Stimulated activated CD4-positive, alpha-beta T cell treated with anti-CD3 and anti-CD28 coated beads, Interleukin-4, amount 100 ng/mL, for 1 hour (primary cell): ENCODE results near the gene CALML6.
A peak's percentile ranks its signal among the peaks of the same experiment; 100 is the strongest.

Experiments
- DNase-seq: peaks from one replicate; pipeline ENCODE4 v3.0.0-alpha.2; 2020

The CALML6 gene

DNA sequence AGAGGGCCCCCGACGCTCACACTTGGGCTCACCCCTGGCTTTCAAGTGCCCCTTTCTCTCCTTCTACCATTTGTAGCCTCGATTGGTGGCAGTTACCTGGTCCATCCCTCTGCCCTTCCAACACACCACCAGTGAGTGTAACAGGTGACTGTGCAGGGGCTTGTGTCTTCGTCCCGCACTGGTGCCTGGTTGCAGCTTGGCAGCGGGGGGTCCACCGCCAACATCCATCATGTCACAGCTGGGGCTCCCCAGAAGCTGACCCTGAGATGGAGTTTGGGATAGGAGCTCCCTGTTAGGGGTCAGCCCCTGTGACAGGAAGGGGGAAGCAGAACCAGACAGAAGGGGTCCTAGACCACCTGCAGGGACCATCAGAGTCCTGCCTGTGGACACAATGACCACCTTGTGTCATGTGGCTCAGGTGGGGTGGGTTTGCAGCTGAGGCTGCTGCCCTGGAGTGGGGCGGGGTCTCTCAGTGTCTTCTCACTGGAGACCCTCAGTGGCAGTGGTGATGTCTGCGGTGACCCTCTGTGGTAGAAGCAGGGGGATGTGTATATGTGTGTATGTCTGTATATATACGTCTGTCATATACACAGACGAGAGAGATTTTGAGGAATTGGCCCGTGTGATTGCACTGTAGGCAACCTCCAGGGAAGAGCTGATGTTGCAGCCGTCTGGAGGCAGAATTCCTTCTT, 3.6 kb upstream of the CALML6 start:
- DNase-seq, result no peak

DNA sequence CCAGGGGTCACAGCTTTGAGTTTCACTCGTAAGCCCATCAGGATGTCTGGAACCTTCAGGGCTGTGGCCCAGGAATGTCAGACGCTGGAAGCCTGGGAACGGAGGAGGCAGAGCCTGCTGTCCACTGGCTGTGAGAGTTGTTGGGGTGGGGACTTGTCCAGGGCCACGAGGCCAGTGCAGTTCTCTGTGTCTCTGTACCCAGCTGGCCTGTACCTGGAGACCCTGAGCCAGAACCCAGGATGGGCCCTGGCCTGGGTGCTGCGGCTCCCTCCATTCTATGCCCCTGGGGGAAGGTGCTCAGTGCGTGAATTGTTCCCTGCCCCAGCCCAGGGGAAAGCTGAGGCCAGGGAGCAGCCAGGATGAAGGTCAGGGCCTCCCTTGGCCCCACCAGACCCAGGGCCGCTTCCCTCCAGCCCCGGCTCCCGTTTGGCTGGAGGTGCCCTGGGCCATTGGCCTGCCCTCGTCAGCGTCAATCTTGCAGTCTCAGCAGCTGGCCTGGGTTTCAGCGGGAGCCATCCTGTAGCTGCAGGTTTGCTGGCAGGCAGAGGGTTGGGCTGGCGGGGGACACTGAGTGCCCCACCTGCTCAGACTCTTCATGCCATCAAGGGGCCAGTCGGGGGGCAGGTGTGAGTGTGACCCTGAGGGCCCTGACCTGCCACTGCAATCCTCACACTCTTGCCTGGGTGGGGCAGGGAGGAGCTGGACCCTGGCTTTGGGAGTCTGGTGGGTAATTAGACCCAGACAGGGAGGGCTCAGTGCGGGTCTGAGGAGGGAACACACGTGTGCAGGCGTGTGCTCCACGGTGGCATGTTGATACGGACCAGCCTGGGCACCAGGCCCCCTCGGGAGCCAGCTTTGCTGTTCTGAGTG, 724 bp upstream of the CALML6 start:
- no peak for DNase-seq

DNA sequence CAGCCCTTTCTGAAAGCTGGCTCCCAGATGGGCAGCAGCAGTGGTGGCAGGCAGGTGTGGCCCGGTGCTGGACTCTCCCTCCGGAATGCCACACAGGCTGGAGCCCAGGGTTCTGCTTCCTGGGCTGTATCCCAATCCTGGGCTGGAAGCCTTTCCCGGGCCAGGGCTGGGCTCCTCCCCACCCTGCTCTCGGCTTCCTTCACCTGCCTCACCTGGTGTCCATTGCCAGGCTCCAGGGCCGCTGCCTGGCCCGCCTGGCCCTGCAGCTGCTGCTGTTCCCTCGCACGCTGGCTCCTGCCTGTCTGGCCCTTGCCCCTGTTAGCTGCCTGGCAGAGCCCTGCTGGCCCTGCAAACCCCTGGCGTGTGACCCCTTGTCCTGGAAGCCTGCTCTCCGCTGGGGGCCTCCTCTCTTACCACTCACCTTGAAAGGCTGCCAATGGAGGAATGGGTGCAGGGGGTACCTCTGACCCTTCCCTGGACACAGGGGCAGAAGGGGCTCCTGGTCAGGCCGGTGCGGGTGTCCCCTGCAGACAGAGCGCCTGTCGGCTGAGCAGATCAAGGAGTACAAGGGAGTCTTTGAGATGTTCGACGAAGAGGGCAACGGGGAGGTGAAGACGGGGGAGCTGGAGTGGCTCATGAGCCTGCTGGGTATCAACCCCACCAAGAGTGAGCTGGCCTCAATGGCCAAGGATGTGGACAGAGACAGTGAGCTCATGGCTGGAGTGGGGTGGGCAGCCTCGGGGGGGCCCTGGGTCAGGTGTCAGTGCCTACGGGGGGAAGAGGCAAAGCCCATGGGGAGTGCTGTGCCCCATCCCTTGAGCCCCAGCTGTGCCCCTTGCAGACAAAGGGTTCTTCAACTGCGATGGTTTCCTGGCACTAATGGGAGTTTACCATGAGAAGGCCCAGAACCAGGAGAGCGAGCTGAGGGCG, 1.1 kb downstream of the CALML6 start:
- DNase-seq, result no peak

DNA sequence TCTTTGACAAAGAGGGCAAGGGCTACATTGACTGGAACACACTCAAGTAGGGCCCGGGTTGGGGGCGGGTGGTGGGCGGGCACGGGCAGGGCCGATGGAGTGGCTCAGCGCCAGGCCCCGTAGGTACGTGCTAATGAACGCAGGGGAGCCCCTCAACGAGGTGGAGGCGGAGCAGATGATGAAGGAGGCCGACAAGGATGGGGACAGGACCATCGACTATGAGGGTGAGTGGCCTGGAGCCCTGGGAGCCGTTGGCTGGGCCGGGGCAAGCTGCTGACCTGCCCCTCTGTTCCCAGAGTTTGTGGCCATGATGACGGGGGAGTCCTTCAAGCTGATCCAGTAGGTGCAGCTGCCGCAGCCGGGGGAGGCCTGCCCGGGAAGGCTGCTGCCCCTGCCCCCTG, 1.8 kb downstream of the CALML6 start:
- no peak for DNase-seq

DNA sequence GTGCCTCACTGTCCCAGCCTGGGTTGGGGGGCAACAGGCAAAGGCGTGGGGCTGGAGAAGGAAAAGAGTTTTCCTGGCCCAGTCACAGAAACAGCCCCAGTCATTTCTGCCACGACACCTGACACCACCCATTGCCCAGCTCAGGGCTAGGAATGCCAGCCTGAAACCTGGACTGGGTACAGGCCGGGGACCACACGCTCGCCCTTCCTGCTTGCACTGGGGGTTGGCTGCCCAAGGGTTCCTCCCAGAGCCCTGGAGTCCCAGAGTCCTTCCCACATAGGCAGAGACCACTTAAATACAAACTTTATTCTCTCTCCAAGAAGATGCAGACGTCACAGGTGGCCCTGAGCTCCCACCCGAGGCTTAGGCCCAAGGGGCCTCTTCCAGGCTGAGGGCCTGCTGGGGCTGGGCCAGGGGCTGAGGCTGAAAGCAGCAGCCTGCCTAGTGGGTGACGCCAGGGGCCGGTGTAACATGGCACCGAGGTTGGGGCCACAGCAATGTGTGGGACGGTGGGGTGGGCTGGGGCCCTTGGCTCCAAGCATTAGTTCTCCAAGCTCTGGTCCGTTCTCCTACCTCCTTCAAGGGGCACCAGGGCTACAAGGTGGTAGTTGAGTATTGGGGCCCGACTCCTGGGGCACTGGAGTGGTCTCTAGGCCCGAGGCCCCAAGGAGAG, 2.4 kb downstream of the CALML6 start:
- DNase-seq, result no peak

DNA sequence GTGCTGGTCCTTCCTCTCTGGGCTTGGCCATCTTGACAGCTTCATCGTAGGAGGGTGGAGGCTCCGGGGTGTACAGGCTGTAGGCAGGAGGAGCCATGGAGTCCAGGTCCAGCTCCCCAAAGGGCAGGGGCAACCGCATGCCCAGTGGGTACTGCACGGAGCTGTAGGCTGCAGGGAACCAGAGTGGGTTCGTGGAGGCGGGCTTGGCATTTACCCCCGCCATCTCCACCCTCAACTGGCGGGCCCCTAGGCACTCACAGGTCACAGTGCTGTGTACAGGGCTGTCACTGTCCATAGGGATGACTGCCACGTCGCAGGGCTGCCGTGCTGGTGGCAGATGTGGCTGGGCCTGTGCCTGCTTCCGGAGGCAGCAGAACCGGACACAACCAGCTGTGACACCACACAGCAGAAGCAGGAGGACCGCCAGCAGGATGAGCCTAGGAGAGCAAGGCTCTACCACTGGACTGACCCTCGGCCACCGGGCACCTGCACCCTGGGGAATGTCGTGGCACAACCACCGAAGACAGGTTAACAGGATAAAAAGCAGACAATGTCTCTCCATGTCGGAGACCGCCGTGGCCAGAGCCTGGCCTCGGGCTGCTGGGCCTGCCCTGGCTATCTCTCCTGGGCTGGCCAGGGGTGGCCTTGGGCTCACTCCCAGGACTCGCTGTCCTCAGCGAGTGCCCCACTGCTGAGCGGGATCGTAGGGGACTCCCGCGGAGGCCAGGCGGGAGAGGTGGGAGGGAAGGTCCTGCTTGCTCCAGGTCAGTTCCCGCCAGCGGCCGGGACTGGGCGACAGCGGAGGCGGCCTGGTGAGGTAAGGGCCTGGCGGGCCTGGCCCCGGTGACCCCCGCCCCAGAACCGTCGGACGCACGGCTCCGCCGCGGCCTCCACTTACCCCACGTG, 3.2 kb downstream of the CALML6 start:
- no peak for DNase-seq

DNA sequence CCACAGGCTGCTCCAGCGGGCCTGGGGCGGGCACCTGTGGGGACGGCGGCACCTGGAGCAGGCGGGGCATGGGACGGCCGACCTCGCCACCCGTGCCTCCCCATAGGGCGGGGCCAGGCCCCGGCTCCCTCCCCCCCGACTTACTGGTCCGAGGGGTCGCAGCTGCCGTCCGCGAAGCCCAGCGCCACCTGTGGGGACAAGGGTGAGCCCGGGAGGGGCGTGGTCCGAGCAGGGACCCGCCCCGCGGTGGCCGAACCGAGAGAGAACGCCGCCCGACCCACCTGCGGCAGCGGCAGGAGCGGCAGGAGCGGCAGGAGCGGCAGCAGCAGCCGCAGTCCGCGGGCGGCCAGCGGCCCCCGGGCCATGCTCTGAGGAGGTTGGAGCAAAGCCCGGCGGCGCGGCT, 3.8 kb downstream of the CALML6 start, which contains the start of gene TMEM52:
Gene TMEM52, minus strand, starts transcription at position 379 of the 403 bp plus-strand sequence. Its CDS starts 14 bp downstream, at position 365.
- DNase-seq, result no peak

DNA sequence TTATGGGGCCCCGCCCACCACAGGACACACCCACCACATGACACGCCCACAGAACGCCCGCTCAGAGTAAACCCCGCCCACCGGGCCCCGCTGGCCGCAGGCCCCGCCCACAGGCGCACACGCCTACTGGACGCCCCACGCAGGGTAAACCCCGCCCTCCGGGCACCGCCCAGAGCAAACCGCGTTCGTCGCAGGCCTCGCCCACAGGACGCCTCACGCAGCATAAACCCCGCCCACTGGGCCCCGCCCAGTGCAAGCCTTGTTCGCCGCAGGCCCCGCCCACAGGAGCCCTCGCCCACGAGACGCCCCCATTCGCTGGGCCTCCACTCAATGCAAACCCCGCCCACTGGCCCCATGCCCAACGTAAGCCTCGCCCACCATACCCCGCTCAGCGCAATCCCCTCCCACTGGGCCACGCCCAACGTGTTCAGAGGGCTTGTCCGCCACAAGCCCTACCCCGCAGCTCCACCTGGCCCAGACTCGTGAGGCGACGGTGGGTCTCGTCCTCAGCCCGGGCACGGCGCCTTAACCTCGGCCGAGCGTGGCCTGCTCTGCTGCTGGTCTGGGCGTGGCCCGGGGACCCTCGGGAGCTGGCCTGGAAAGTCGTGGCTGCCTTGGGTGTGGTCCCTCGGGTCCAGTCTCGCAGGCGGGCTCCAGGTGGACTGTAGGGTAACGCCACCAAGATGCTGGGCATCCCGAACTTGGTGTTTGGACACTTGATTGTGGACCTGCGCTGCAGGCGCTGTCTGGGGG, 4.4 kb downstream of the CALML6 start:
- DNase-seq, result peak; percentile 98

DNA sequence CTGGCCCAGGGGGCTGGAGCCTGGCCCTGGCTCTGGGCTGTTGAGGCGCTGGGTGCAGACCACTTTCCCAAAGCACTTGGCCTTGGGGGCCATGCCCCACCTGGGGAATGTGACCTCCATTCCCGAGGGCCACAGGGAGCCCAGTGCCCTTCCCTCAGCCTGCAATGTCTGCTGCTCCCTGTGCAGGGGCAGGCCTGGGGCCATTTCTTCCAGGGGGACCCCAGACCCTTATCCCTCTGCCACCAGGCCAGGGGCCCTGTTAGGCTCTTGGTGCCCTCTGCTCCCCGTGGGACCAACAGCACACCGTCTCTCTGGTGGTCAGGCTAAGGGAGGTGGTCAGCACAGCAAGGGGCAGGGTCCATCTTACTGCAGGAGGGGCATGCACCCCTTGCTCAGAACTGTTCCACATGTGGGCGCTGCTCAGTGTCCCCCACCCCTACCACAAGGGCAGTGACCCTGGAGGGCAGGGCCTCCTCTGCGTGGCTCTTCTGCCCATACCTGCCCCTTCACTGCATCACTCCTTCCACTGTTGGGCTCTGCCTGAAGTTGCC, 5.1 kb downstream of the CALML6 start:
- no peak for DNase-seq

DNA sequence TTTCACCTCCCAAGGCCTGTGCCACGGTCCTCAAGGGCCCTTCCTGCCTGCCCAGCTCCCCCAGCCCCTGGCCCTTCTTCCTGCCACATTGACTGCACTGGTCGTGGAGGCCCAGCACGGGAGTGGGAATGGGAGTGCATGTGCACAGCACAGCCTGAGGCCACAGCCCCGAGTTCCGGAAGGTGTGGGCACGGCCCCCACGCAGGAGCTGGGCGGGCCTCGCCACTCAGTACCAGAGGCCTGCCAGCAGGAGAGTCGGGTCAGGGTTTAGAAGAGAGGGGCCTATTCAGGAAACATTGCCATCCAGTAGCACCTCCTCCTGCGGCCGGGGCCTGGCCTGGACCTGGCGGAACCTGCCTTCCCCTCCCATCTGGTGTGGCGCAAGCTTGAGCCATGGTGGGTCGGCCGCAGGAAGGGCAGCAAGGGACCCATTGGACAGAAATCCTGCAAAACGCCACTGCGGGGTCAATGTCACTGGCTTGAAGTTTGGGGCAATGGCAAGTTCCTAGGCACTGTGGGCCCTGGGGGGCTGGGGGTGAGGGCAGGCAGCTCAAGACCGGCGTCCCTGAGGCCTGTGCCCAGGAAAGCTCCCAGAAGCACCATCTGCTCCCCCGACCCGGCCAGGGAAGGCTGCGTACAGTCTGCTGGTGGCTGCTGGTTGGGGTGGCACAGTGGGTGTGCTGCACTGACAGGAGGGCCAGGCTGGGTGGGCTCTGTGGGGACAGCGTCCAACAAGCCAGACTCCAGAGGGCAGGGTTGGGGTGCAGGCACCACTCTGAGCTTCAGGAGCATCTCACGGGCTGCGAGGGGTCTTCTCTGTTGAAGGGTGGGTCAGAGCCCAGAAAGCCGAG, 5.8 kb downstream of the CALML6 start:
- DNase-seq, result no peak

DNA sequence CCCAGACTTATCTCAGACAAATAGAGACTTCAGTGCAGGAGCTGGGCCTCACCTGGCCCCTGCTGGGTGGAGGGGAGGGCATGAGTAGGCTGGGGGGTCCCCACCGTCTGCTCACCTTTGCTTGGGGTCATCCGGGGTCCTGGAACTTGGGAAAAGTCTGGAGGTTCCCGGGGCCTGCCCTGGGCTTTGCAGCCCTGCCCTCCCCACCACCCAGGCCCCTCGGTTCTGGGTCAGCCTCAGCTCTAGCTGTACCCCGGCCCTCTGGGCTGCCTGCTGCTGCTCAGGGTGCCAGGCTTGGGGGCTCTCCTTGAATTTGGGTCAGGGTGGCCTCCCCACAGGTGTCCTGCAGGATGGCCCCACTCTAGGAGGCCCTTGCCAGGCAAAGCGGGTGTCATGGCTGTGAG, 6.4 kb downstream of the CALML6 start:
- no peak for DNase-seq

DNA sequence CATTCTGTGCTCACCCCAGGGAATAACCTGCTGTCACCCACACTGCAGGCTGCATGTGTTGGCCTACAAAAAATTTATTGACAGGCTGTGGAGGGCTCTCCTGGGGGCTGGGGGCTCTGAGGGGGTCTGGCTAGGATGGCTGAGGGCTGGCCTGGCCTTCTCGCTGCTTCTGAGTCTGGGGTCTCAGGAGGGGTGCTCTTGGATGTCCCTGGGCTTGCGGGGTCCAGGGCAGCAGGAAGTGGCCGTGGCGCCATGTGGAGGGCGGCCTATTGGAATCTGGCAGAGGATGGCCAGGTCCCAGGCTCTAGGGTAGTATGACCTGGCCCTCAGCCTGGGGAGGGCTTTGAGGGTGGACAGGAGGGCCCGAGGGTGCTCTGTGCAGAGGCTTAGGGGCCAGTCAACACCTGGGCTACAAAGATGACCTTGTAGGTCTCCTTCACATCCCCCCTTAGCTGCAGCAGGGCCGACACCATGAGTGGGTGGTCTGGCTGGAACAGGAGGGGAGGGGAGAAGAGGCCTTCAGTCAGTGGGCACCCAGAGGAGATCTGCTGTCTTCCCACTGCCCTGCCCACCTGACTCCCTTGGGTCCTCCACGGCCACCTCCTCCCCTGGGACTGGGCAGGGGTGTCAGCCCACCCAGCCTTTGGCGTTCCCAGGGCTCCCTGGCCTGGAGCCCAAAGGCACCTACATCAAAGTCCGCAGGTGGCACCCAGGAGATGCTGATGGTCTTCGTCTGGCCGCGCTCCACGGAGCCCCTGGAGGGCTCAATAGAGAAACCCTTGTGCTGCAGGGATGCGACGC, 7.0 kb downstream of the CALML6 start:
- no peak for DNase-seq

DNA sequence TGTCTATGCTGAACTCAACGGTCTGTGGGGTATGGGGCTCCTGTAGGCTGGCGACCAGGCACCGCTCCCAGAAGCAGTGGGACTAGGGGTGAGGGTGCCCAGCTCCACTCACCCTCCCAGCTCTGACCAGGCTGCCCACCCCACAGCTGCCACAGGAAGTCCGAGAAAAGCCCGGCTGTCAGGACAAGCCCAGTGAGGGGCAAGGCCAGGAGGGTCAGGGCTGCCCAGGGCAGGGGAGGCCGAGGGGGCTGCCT, 7.6 kb downstream of the CALML6 start:
- no peak for DNase-seq

DNA sequence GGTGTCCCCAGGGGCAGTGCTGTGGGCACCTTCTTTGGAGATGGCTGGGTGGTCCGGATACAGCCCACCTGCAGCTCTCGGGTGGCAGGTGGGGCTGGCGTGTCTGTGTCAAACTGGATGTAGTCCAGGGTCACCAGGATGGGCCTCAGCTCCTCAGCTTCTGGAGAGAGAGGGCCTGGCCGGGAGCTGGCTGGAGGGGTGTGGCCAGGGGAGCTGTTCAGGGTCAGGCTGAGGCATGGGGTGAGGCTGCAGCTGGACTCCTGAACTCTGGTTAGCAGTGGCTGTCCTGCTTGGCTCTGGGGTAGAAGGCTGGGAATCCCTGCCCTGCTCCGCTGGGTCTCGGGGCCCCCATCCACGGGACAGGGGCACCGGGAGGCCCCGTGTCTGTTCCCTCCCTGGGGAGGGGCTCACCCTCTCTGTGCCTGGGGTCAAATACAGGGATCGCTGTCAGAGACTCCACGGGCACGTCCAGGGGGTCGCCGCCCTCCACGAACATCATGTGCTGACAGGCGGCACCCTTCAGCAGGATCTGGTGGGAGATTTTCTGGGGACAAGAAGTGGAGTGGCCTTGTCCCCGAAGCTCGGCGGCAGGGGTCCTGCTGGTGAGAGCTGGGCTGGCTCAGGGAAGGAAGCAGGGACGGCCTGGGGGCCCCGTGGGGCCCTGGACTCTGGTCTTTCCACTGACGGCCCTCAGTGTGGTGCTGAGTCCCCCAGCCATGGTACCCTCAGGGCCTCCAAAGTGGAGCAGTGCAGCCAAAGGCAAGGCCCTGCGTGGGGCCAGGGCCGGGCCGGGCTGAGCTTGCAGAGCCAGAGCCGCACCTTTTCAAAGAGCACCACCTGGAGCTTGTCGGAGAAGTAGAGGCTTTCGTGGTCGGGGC, 8.1 kb downstream of the CALML6 start:
- DNase-seq, result no peak

DNA sequence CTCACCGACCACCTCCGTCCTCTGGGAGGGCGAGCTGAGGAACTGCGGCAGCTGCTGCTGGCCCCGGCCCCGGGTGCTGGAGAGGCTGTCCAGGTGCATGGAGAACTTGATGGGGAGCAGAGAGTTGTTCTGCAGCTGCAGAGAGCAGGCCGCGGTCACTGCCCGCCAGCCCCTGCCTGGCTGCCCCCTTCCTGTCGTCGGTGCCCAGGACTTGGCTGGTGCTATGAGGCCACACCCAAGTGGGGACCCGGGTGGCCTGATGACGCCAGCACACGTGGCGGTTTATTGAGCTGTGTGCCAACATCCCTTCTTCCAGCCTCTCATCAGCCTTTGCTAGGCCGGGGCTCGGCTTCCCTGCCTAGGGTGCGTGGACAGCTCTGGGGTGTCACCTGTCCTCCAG, 9.3 kb downstream of the CALML6 start:
- no peak for DNase-seq

DNA sequence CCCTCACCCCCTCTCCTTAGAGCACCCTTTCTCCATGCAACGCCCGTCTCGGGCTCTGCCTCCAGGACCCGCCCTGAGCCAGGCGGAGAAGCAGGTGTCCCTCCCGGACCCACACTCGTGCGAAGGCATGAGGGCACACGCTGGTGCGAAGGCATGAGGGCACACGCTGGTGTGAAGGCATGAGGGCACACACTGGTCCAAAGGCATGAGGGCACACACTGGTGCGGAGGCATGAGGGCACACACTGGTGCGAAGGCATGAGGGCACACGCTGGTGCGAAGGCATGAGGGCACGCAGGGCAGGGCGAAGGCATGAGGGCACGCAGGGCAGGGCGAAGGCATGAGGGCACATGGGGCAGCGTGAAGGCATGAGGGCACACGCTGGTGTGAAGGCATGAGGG, 9.8 kb downstream of the CALML6 start:
- no peak for DNase-seq

DNA sequence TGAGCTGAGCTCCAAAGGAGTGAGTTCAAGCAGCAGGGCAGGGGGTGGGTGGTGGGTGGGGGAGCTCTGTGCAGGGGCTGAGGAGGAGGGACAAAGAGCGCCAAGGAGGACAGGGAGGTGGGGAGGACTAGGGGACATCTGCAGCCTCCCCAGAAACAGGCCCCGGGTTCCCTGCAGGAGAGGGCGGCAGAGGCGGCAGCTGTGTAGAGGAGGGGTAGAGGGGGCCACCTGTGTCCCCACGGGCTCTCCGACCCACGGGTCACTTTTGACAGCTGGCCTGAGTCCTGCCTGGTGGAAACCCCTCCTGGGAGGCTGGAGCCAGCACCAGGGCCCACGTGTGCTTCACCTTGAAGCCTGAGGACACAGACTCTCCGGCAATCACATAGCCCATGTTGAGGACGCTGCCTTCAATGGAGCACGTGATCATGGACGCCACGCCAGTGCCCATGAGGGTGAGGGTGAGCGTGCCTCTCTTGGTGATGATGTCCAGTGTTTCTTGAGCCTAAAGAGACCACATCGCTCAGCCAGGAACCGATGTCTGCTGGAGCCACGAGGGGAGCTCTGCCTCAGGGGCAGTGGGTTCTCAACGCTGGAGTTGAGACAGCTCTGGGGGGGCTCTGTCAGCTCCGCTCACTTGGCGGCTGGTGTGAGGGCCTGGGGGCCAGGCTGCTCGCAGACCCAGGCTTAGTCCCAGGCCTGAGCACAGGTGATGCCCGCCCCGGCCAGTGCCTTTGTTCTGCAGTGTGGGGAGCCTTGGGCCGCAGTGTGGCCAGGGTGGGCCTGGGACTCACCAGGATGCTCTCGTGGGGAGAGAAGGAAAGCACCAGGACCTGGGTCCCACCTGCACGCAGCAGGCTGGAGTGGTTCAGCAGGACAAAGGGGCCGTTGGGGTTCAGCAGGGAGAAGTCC, 10.6 kb downstream of the CALML6 start:
- DNase-seq, result no peak
